ENCODE measurements around the gene SPSB1.

DNA sequence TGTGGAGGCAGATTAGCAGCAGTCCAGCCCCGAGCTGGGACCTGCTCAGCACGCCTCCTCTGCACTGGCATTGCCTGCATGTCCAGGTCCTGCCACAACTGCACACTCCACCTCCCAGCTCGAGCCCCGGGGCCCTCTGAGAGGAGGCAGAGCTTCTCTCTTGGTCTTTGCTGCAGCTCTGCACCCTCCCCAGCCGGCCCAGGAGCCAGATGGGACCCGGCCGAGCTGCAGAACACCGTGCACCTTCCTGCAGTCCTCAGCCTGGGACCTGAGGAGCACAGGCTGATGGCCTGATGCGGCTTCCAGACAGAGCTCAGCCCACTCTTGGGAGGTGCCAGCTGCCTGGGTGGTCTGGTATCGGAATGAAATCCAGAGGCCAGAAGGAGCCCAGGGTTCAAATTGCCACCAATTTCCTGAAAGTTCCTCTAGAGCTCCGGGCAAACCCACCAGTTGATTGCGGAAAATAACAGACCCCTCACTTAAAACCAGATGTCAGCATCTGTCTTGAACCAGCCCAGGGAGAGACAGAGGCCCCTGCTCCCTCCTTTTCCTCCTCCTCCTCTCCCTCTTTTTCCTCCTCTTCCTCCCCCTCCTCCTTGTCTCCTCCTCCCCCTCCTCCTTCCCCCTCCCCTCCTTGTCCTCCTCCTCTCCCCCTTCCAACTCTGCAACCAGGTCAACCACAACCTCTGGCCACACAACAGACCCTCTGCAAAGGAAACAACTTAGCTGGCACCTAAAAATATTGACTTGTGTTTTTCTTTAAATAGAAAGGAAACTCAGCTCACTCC, 10.6 kb upstream of the SPSB1 start:
- TF ChIP-seq HDAC2 (IDR thresholded peaks at IDR 0.05) (no peak), SMAD5 (IDR thresholded peaks at IDR 0.05; ENCODE audit: low read depth) (no peak), SUZ12 (IDR thresholded peaks at IDR 0.05; ENCODE audit: unreplicated experiment) (no peak), EED (IDR thresholded peaks at IDR 0.05; ENCODE audit: low read depth) (no peak), NFYB (IDR thresholded peaks at IDR 0.05; ENCODE audit: insufficient read depth, low read depth, low read length) (no peak), HDAC6 (IDR thresholded peaks at IDR 0.05; ENCODE audit: unreplicated experiment) (no peak), POLR2AphosphoS2 (IDR thresholded peaks at IDR 0.05; ENCODE audit: low read depth, low read length) (no peak), POLR2AphosphoS5 (IDR thresholded peaks at IDR 0.05; ENCODE audit: low read length) (no peak), NRF1 (conservative IDR thresholded peaks at IDR 0.05; ENCODE audit: low read depth, low read length) (no peak)
- TF ChIP-seq, protein P1, sequence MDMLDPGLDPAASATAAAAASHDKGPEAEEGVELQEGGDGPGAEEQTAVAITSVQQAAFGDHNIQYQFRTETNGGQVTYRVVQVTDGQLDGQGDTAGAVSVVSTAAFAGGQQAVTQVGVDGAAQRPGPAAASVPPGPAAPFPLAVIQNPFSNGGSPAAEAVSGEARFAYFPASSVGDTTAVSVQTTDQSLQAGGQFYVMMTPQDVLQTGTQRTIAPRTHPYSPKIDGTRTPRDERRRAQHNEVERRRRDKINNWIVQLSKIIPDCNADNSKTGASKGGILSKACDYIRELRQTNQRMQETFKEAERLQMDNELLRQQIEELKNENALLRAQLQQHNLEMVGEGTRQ (IDR thresholded peaks at IDR 0.05; ENCODE audit: borderline replicate concordance, low read depth, low read length): no peak

Data from GM12878 (cell line).